ENCODE data around the gene AMIGO3.

Gene AMIGO3

GRCh38 chr3:49712166-49712565 lies 7.3 kb downstream of the AMIGO3 start:
- TF ChIP-seq CTCF (IDR thresholded peaks at IDR 0.05; ENCODE audit: low read depth, low read length): no peak
- H3K4me3 ChIP-seq (replicated peaks in 1 of 2; ENCODE audit: low read depth in 2 of 2, low read length in 2 of 2): no peak overlapping the region

DNA sequence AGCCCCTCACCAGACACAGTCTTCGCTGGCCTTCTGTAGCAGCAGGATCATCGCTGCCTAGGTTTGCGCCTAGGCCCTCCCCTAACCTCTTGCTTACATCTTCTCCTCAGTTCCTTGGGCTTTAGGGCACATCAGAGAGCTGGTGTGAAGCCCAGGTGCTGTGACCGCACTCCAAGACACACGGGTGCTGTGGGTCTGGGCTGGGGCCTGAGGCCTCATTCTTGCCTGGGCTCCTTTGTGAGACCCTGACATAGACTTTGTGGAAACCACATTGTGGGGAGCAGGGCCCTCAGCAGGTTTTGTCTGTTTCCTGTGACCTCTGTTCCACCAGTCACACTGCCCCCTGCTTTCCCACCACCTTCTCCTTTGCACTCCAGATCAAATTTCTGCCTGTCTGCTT lies 8.0 kb downstream of the AMIGO3 start:
- no peak for DNase-seq (ENCODE audit: low read depth in 2 of 2)
- H3K4me3 ChIP-seq (replicated peaks in 1 of 2; ENCODE audit: low read depth in 2 of 2, low read length in 2 of 2): no peak overlapping the region
- TF ChIP-seq CTCF (IDR thresholded peaks at IDR 0.05; ENCODE audit: low read depth, low read length): no peak

More at GRCh38 chr3:49712166-49712565, 7.3 kb downstream of the AMIGO3 start:
- no peak for DNase-seq (ENCODE audit: low read depth in 2 of 2)

DNA sequence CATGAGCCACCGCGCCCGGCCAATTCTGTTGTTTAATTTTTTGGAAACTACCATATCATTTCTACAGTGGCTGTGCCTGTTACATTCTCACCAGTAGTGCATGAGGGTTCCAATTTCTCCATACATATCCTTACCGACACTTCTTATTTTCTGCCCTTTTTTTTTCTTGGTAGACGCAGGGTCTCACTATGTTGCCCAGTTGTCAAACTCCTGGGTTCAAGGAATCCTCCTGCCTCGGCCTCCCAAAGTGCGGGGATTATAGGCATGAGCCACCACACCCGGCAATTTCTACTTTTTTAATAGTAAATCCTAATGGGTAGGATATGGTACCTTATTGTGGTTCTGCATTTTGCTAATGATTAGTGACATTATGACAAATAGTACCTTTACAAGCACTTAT lies 9.6 kb downstream of the AMIGO3 start:
- DNase-seq (ENCODE audit: low read depth in 2 of 2): no peak
- H3K4me3 ChIP-seq (replicated peaks in 1 of 2; ENCODE audit: low read depth in 2 of 2, low read length in 2 of 2): no peak overlapping the region
- TF ChIP-seq CTCF (IDR thresholded peaks at IDR 0.05; ENCODE audit: low read depth, low read length): no peak

GRCh38 chr3:49707113-49707480 lies 12.4 kb downstream of the AMIGO3 start:
- H3K4me3 ChIP-seq (replicated peaks in 1 of 2; ENCODE audit: low read depth in 2 of 2, low read length in 2 of 2): no peak overlapping the region
- peak in 1 of 2 donors; percentile 14 for DNase-seq (ENCODE audit: low read depth in 2 of 2)
- no peak for TF ChIP-seq CTCF (IDR thresholded peaks at IDR 0.05; ENCODE audit: low read depth, low read length)

DNA sequence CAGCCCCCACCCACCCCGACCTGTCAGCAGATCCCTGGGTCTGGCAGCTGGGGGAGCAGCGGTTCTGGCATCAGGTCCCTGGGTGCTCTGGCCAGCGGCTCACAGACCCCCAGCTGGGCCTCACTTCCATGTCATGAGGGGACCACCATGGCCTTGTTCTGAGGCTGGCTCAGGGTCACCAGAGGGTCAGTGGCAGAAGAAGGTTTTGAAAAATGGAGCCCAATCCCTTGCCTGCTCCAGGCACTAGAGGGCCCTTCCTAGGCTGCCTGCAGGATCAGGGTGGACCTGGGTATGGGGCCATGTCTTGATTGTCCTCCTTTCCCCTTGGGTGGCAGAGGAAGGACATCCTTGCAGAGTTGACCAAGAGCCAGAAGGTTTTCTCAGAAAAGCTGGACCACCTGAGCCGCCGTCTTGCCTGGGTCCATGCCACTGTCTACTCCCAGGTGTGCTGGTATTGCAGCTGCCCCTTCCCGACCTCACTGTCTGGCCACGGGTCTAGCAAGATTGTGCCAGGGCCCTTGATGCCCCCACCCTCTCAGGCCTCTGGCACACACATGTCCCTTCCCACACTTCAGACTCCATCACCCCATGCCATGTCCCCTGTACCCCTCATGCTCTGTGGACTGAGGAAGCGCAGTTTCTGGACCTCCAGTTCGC lies 12.9 kb downstream of the AMIGO3 start:
- no peak for TF ChIP-seq CTCF (IDR thresholded peaks at IDR 0.05; ENCODE audit: low read depth, low read length)
- H3K4me3 ChIP-seq (replicated peaks in 1 of 2; ENCODE audit: low read depth in 2 of 2, low read length in 2 of 2): no peak overlapping the region
- no peak for DNase-seq (ENCODE audit: low read depth in 2 of 2)

- DNase-seq (ENCODE audit: low read depth in 2 of 2): no peak
Observed at GRCh38 chr3:49705390-49705960, 14.0 kb downstream of the AMIGO3 start.

More at GRCh38 chr3:49705390-49705960, 14.0 kb downstream of the AMIGO3 start:
- TF ChIP-seq CTCF (IDR thresholded peaks at IDR 0.05; ENCODE audit: low read depth, low read length): no peak
- no peak overlapping the region for H3K4me3 ChIP-seq (replicated peaks in 1 of 2; ENCODE audit: low read depth in 2 of 2, low read length in 2 of 2)
